Glutamatergic neuron (in vitro differentiated cells): ENCODE results near the gene OR2T11. TPM values are rescaled to one million over a fixed set of nuclear protein-coding genes. Genes with fewer than 3 reads are reported as not detected.

ENCODE experiments used
- DNase-seq: peaks from one replicate; pipeline ENCODE4 v3.0.0; 2022
- H3K27ac Mint-ChIP-seq: one replicate; pipeline ENCODE4 v1.8.0; 2020; ENCODE audit warnings: mild to moderate bottlenecking, mixed read lengths, inconsistent platforms; ENCODE audit not compliant: unreplicated experiment
- H3K27me3 Mint-ChIP-seq: one replicate; pipeline ENCODE4 v1.8.0; 2020; ENCODE audit warnings: mild to moderate bottlenecking, moderate library complexity, mixed read lengths, inconsistent platforms; ENCODE audit not compliant: unreplicated experiment
- H3K36me3 Mint-ChIP-seq: one replicate; pipeline ENCODE4 v1.8.0; 2020; ENCODE audit warnings: mild to moderate bottlenecking, mixed read lengths, inconsistent platforms; ENCODE audit not compliant: unreplicated experiment
- H3K4me1 Mint-ChIP-seq: one replicate; pipeline ENCODE4 v1.8.0; 2020; ENCODE audit warnings: mild to moderate bottlenecking, low read depth, mixed read lengths, inconsistent platforms; ENCODE audit not compliant: unreplicated experiment
- H3K4me3 Mint-ChIP-seq: one replicate; pipeline ENCODE4 v1.8.0; 2020; ENCODE audit warnings: mild to moderate bottlenecking, mixed read lengths, inconsistent platforms; ENCODE audit not compliant: unreplicated experiment
- H3K9me3 Mint-ChIP-seq: one replicate; pipeline ENCODE4 v1.8.0; 2020; ENCODE audit warnings: mild to moderate bottlenecking, moderate library complexity, mixed read lengths, inconsistent platforms; ENCODE audit not compliant: unreplicated experiment
- total RNA-seq: library from RNA; stranded (reverse); fragmentation: NEBNext Ultra II Directional; extraction: Animal tissue kit (Norgen Biotek cat#: 25700); gene quantifications from one replicate; pipeline ENCODE4 v1.2.1, GENCODE V29; 2021; ENCODE audit not compliant: unreplicated experiment
- TF ChIP-seq, protein P1 (sequence below): fragments of 200-600 bp; sonication (generic); IDR thresholded peaks from one replicate; pipeline ENCODE4 v1.5.0; 2021; ENCODE audit not compliant: partially characterized antibody, unreplicated experiment

The OR2T11 gene
- total RNA-seq, 1 donor from 2014 or later = not detected

DNA sequence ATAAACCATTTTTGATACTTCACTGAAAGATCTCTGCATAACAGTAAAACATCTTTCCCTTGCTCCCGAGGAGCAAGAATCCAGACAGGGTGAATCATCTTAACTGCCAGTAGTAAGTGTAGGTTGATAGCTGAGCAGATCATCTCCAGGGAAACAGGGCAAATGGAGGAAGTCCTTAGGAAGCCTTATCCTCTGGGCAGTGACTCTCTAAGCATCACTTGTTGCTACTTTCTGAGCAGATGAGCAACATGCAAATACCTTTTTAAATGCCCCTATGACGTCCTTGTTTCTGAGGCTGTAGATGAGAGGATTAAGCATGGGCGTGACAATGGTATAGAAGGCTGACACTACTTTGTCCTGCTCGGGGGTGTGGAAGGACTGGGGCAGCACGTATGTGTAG is 8.9 kb downstream of the OR2T11 start:
- DNase-seq = no peak
- Mint-ChIP-seq H3K4me1 (no peaks in the 10 kb centered on the region), H3K4me3 (no peak overlapping the region), H3K27me3 (no peaks in the 10 kb centered on the region), H3K27ac (no peak overlapping the region), H3K36me3 (peaks cover 6% of the 10 kb centered on the region), H3K9me3 (peaks cover 9% of the 10 kb centered on the region)
- TF ChIP-seq, protein P1, sequence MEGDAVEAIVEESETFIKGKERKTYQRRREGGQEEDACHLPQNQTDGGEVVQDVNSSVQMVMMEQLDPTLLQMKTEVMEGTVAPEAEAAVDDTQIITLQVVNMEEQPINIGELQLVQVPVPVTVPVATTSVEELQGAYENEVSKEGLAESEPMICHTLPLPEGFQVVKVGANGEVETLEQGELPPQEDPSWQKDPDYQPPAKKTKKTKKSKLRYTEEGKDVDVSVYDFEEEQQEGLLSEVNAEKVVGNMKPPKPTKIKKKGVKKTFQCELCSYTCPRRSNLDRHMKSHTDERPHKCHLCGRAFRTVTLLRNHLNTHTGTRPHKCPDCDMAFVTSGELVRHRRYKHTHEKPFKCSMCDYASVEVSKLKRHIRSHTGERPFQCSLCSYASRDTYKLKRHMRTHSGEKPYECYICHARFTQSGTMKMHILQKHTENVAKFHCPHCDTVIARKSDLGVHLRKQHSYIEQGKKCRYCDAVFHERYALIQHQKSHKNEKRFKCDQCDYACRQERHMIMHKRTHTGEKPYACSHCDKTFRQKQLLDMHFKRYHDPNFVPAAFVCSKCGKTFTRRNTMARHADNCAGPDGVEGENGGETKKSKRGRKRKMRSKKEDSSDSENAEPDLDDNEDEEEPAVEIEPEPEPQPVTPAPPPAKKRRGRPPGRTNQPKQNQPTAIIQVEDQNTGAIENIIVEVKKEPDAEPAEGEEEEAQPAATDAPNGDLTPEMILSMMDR = no peak

DNA sequence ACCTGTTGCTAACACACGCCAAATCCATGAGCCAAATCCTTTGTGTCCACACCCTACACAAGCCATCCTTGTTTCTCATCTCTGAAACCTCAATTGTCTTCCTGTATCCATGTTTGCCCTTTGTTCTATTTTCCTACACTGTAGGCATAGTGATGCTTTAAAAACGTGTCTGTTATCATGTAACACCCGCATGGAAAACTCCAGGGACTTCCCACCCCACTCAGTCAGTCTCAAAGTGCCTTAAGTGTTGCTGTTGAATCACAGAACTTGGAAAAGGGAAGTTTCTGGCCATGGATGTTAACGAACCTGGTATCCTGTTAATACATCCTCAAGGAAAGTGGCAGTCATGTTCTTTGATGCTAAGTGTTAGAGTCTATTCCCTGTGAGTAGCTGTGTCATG is 9.7 kb downstream of the OR2T11 start:
- peaks cover 6% of the 10 kb centered on the region for H3K9me3 Mint-ChIP-seq
- no peak for DNase-seq
- no peaks in the 10 kb centered on the region for H3K27me3 Mint-ChIP-seq

DNA sequence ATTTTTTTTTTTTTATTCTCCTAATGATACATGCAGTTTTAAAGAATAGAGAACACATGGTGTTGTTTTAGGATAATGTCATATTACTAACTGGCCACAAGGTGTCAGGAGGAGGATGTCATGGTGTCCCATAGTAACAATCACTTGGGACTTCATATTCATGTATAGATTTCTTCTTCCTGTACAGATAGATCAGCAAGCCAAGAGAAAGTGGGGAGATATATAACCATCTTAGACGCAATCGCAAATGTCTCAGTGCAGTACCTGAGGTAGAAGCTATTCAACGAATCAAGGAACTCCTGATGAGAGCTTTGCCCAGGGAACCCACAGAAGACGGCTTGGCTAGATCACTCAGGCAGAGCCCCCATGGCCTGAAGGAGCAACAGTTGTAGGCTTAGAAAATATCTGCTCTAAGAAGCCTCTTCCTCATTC is 12.3 kb downstream of the OR2T11 start:
- TF ChIP-seq, protein P1 = no peak
- no peak overlapping the region for H3K4me3 Mint-ChIP-seq
- H3K4me1 Mint-ChIP-seq = no peaks in the 10 kb centered on the region
- no peaks in the 10 kb centered on the region for H3K27me3 Mint-ChIP-seq
- no peak overlapping the region for H3K27ac Mint-ChIP-seq
- H3K36me3 Mint-ChIP-seq = no peaks in the 10 kb centered on the region
- DNase-seq = no peak
- no peaks in the 10 kb centered on the region for H3K9me3 Mint-ChIP-seq

More for the DNA sequence above, 9.7 kb downstream of the OR2T11 start:
- Mint-ChIP-seq H3K4me1 (no peaks in the 10 kb centered on the region), H3K27ac (no peak overlapping the region), H3K4me3 (no peak overlapping the region), H3K36me3 (no peaks in the 10 kb centered on the region)
- TF ChIP-seq, protein P1 = no peak

DNA sequence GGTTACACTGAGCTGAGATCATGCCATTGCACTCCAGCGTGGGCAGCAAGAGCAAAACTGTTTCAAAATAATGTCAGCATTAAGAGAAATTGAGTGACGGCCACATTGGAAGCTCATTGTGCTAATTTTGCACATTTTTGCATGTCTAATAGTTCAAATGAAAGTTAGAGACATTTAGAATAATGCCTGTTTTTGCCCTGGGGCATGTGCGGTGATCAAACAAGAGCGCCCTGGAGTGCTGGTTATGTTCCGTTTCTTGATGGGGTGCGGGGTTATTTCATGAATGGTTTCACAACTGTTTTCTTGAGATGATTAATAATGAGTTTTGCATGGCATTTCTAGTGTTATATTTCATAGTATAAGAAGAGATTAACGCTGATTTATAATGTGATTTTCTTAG is 13.1 kb downstream of the OR2T11 start:
- Mint-ChIP-seq H3K4me3 (no peak overlapping the region), H3K36me3 (no peaks in the 10 kb centered on the region), H3K9me3 (no peaks in the 10 kb centered on the region), H3K27me3 (no peaks in the 10 kb centered on the region), H3K27ac (no peak overlapping the region), H3K4me1 (no peaks in the 10 kb centered on the region)
- TF ChIP-seq, protein P1 = no peak
- no peak for DNase-seq

DNA sequence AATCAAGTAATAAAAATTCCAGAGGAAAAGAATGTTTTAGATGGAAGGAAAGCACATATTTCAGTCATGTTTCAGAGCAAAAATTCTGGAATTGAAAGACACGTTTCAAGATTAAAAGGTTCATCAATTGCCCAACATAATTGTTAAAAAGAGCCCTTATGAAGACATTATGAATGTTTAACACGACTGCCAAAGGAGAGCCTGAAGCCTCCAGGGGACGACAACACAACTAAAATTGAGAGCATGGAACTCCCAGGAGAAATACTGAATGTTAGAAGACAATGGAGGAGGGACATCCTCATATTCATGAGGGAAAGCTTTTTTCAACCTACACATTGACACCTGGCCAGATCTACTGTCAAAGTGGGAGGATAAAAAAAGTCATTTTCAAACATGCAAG is 16.0 kb downstream of the OR2T11 start:
- Mint-ChIP-seq H3K27ac (no peak overlapping the region), H3K4me1 (no peaks in the 10 kb centered on the region), H3K27me3 (no peaks in the 10 kb centered on the region), H3K36me3 (no peaks in the 10 kb centered on the region), H3K9me3 (peaks cover 1% of the 10 kb centered on the region), H3K4me3 (no peak overlapping the region)
- DNase-seq = no peak
- TF ChIP-seq, protein P1 = no peak
